Peyer's patch (tissue), 4 donors: Measurements from ENCODE around the gene SERPINA10.

Source experiments
- CTCF ChIP-seq, 6 experiments: fragments of 450-650 bp in 4 of 6; fragments of 200-600 bp in 2 of 6; sonication (generic) in 1 of 6; IDR thresholded peaks; one replicate each; pipeline ENCODE4 v1.5.1; 2017 to 2019; ENCODE audit warnings: antibody characterized with exemption in 6 of 6, mild to moderate bottlenecking in 3 of 6, moderate library complexity in 1 of 6
- POLR2A ChIP-seq, 2 donors: fragments of 450-650 bp; IDR thresholded peaks; one replicate each; pipeline ENCODE4 v1.5.1; 2017; ENCODE audit warnings: antibody characterized with exemption in 2 of 2, mild to moderate bottlenecking in 2 of 2, moderate library complexity in 2 of 2

- TF ChIP-seq CTCF (IDR thresholded peaks at IDR 0.05) (peak in 1 of 6 experiments; percentile 4), POLR2A (IDR thresholded peaks at IDR 0.05) (no peak)
These were observed 27.2 kb upstream of the SERPINA10 start for GRCh38 chr14:94320243-94320642.
